Activated T-helper 1 cell treated with Interleukin-2 at 50 U/mL for 16 hours (primary cell): ENCODE data around the gene ABCC11.

ENCODE experiments used
- DNase-seq: peaks from one replicate; pipeline ENCODE4 v3.0.0-alpha.2; 2020; ENCODE audit warnings: low read depth

The ABCC11 gene

GRCh38 chr16:48247311-48247710 is at the start of gene ABCC11:
Gene ABCC11 (minus strand): TSS chr16:48247539. CDS start chr16:48231921, 15,618 bp downstream.
- DNase-seq: no peak

DNA sequence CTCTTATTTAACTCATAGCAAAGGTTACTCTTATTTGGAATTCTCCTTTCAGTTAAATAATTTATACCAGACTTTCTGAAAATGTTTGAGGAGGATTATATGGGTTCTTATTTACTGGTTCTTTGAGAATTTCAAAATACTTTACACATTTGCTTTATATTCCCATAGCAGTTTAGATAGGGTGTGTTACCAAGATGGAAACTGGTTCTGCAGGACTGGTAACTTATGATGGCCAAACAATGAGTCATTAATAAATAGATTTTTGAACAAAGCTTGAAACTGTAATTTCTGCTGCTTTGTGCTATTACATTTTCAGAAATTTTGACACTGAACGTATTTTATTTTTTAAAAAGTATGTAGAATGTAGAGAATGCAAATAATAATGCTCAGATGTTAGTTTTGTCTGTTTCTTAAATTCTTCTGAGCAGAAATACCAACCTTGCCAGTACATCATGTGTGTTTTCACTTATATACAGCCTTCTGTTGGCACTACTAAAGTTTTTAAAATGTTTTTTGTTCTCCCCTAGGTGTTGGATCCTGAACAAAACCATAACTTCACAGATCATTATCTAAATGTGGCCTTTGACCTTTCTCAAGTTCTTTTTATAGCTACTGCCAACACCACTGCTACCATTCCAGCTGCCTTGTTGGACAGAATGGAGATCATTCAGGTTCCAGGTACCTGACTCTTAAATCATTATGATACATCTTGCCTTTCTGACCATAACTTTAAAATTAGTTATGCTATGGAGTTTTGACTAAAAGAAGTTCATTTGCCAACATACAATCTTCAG is 48.3 kb upstream of the ABCC11 start:
- DNase-seq: no peak

DNA sequence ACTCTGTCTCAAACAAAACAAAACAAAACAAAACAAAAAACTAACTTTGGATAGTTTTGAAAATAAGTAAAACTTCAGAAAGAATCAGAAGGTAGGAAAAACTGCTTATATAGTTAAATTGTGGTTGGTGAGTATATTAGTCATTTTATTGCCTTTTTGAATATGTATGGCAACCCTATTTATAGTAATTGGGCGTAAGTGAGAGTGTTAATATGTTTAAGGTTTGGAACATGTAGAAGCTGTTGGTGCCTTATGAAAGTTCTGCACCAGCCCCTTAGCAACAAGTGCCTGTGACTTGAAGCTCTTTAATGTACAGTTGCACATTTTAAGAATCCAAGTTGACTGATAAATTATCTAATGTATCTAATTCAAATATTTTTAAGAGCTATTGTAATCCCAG is 47.4 kb upstream of the ABCC11 start:
- no peak for DNase-seq

GRCh38 chr16:48292452-48292851 is 45.1 kb upstream of the ABCC11 start:
- DNase-seq: no peak

- DNase-seq: no peak
Observed at GRCh38 chr16:48291754-48292153, 44.4 kb upstream of the ABCC11 start.

DNA sequence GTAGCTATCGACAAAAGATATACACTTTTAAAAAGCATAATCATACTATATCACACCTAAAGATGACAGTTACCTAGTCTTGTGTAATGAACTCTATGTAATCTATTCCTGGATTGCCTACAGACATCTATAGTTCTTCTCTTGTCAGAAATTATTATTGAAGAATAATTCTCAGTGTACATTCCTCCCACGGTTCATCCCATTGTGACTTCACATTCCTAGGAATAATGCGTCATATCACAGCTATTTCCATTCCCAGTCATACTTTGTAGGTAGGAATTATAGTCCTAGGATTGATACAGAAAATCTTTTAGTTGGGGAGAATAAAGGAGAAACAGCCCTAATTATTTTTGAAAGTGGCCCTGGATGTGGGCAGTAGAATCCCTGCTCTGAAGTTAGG is 44.0 kb upstream of the ABCC11 start:
- DNase-seq: no peak

DNA sequence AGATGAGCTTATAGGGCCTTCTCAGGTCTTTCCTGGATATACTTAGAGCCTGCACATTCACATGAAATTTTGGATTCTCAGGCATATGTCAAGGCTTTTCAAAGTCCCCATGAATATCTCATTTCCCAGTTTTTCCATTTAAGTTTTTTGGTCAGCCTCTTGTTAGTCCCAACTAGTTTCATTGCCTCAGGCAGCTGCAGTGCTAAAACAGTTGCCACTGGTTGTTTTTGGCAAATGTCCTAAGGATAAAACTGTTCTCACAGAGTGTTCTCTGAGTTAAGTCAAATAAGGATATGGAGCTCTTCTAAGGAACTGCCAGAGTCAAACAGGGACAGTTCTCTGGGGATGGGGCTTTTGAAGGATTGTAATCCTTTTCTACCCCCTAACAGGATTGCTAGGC is 39.9 kb upstream of the ABCC11 start:
- no peak for DNase-seq

GRCh38 chr16:48284772-48285409 is 37.6 kb upstream of the ABCC11 start:
- no peak for DNase-seq

DNA sequence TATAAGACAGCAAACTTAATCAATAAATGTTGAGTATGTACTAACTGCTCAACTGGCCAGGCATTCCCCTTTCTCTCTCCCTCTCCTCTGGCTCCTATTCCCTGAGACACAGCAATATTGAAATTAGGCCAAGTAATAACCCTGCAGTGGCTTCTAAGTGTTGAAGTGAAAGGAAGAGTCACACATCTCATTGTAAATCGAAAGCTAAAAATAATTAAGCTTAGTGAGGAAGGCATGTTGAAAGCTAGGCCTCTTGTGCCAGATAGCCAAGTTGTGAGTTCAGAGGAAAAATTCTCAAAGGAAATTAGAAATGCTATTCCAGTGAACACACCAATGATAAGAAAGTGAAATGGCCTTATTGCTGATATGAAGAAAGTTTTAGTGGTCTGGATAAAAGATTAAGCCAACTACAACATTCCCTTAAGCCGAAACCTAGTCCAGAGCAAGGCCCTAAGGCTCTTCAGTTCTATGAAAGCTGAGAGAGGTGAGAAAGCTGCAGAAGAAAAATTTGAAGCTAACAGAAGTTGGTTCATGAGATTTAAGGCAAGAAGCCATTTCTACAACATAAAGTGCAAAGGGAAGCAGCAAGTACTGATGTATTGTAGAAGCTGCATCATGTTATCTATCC is 35.4 kb upstream of the ABCC11 start:
- no peak for DNase-seq

DNA sequence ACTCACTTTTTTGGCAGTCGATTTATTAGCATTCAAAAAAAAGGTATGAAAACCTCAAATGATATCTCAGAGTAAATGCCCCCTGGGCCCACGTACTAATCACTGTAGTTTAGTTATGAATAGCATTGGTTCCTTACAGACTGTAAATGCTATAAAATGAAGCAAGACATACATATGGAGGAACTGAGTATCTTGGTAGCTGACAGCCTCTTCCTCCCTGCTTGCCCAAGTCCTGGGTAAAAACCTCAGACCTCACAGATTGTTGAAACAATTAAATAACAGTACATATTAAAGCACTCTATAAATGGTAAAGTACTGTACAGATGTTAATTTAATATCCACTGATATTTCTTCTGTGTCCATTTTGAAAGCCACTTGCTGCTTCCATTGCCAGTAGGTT is 33.2 kb upstream of the ABCC11 start:
- DNase-seq: no peak

GRCh38 chr16:48279199-48279598 is 31.9 kb upstream of the ABCC11 start:
- no peak for DNase-seq

- no peak for DNase-seq
Observed at GRCh38 chr16:48277158-48277557, 29.8 kb upstream of the ABCC11 start.

DNA sequence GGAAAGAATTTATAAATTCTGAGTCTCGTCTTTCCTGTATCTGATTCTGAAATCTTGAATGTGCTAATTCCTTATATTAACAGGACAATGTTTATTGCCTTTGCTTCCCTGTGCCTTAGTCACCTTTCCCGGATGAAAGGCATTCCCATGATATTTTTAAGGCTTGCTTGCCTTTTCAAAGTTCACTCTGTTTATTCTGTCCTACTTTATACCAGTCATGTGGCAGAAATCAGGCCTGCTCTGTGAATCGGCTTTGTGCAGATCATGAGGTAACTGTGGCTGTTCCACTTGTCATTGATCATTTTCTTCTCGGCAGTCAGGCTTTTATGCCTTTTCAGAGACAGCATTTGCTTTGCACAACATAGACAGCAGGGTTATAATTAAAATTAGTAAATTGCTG is 28.8 kb upstream of the ABCC11 start:
- no peak for DNase-seq

DNA sequence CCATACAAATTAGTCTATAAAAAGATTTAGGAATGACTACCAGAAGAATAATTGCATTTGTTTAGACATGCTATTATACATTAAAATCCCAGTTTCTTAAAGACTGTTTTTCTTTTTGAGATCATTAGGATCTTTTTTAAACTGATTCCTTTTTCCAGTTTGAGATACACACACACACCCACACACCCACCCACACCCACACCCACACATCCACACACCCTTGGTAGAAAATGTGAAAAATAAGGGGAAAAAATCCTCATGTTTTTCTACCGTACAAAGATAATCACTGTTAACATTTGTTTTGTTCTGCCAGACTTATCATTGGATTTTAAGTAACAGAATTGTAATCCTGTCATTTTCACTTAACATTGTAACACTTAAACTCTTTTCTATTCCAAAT is 27.1 kb upstream of the ABCC11 start:
- DNase-seq: no peak

DNA sequence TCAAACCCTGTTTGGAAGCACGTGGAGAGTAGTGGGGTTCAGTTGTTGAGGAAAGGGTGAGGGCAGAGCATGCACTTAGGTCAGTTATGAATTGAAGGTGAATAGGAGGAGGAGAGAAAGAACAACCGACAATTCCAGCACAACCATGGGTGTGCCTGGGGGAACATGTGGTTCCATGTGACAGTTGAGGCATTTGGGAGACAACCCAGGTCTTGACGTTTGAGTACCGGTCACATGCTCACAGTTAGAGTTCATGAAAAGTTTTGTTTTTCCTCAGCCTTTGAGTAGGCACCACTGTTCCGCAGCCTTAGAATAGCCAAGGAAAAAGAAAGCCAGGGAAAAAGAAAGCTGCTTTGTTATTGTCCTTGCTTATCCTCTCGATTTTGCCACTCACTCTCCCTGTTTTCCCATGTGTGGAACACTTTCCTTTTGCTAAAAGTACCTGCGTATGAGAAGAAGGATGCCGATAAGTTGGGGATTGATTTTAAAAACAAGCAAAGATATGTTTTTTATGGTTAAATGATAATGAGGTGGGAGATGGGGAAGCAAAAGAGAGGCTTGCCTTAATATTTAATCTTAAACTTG is 25.6 kb upstream of the ABCC11 start:
- DNase-seq: no peak

DNA sequence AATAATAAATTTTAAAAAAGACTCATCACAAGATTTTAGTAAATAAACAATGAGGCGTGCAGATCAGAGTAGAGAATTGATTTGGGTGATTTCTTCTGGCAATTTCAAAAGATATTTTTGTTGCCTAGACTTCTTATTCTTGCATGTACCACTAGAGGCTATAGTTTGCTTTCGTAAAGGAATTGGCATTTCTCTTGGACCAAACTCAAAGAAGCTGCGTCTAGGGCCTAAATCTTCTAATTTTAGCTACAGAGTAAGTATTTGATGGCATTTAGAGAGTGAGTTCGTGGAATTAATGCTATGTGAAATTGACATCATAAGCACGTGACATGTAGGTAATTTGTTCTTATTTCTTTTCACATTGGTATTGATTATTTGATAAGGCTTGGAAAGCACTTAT is 24.4 kb upstream of the ABCC11 start:
- no peak for DNase-seq

DNA sequence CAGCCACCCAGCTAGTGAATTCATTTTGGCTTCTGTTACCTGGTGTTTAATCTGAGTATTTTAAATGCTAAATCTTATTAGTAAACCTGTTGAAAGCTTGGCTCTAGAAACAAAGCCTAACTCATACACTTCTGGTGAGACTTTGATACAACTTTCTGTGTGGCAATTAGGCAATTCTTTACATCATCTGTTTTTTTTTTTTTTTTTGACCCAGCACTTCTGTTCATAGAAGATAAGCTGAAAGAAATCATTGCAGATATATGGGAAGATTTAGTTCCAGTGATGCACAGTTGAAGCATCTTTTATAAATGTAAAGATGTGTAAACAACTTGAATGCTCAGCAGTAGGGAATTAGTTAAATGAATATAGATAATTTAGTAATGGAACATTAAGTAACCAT is 21.7 kb upstream of the ABCC11 start:
- DNase-seq: no peak

DNA sequence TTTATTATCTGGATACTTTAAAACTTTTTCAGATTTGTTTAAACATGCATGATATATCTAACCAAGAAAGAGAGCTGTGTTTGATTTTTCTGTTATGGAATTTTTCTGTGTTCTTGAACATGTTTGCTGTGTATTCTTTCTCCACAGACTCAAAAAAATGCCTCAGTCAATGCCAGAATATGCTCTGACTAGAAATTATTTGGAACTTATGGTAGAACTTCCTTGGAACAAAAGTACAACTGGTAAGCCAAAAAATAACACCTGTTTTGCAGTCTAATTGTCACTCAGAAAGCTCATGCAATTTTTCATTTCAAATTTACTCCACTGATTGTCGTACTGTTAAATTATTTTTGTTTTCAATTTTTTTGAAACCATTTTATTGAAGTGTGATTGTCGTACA is 15.3 kb upstream of the ABCC11 start:
- no peak for DNase-seq

DNA sequence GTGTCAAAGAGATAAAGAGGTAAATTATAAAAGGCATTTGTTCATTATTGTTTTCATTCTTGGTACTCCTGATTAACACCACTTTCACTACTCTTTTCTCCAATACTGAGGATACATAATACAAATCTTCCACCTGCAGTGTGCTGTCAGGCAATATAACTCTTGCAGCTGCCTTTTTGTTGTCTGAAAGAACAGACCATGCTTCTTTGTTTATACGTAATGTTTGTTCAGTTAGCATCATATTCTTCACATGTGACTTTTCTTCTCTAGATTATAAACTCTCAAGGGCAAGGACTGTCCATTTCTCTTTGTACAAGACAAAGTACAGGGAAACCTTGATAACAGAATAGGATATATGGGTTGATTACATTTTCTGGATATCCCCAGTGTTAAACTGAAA is 14.2 kb upstream of the ABCC11 start:
- no peak for DNase-seq

DNA sequence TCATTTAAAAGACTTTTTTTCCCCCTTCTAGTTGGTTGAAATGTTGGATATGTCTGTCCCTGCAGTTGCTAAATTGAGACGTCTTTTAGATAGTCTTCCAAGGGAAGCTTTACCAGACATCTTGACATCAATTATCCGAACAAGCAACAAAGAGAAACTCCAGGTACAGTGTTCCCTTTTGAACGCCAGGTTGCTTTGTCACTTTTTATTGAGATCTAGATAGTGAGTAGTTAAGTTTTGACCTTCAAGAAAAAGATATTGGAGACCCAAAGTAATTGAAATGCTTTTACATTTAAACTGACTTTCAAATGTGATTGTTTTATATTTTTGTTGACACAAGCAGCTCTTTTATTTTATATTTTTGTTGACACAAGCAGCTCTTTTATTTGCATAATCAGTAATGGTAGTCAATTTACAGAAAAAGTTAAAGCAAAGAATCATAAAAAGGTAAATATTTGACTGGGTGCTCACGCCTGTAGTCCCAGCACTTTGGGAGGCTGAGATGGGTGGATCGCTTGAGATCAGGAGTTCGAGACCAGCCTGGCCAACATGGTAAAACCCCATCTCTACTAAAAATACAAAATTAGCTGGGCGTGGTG is 9.3 kb upstream of the ABCC11 start:
- no peak for DNase-seq

DNA sequence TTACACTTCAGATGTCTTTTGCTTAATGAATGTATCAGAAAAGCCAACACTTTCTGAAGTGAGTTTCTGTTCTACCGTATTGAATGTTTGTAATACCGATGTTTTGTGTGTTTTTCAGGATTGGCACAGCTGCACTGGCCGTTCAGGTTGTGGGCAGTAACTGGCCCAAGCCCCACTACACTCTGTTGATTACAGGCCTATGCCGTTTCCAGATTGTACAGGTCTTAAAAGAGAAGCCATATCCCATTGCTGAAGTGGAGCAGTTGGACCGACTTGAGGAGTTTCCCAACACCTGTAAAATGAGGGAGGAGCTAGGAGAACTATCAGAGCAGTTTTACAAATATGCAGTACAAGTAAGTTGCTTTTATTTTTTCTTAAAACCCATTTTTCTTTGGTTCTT is 4.7 kb upstream of the ABCC11 start:
- DNase-seq: no peak

DNA sequence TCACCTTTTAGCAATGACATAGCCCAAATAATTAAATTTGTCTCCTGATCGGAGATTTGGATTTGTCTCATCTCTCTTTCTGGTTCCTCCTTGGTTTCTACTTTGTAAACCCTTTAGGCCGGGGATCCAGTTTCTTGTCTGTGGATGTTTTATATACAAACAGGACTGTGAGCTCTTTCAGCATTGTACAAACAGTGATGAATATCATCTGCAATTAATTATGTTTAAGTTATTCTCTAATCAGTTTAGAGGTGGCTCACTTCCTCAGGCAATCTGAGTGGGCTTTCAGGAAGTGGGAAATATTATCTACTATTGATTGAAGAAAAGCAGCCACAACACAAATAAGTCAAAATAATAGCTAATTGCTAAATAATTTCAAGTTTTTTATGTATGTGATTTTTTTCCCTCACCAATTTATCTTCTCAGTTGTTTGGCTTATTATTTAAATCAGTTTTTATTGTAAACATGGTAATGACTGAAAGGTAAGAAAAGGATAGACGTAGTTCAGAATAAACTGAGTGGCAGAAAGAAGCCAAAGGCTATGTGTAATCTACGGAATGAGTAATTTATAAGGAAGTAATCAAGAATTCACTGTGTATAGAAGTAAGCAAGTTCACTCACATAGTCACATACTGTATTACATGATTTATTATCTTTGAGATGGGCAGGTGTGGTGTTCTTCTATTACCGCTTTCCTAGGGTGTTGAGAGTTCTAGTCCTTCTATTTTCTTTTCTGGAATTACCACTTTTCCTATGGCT is 3.4 kb upstream of the ABCC11 start:
- no peak for DNase-seq
